Gastrocnemius medialis (tissue), 4 donors: ENCODE results near the gene PDE4B.

ENCODE experiments used
- POLR2A ChIP-seq, 2 donors: fragments of 450-650 bp; IDR thresholded peaks; one replicate each; pipeline ENCODE4 v1.6.1; 2017; ENCODE audit warnings: antibody characterized with exemption in 2 of 2, mild to moderate bottlenecking in 2 of 2, moderate library complexity in 2 of 2
- TF ChIP-seq, protein P1 (sequence below), 5 experiments: fragments of 450-650 bp in 3 of 5; fragments of 200-600 bp in 2 of 5; sonication (generic) in 2 of 5; IDR thresholded peaks in 4 of 5; conservative IDR thresholded peaks in 1 of 5; 1 replicate in 4 of 5; 2 replicates in 1 of 5; pipeline ENCODE4 v1.5.1; 2016 to 2019; ENCODE audit warnings: antibody characterized with exemption in 5 of 5, mild to moderate bottlenecking in 3 of 5, moderate library complexity in 3 of 5

DNA sequence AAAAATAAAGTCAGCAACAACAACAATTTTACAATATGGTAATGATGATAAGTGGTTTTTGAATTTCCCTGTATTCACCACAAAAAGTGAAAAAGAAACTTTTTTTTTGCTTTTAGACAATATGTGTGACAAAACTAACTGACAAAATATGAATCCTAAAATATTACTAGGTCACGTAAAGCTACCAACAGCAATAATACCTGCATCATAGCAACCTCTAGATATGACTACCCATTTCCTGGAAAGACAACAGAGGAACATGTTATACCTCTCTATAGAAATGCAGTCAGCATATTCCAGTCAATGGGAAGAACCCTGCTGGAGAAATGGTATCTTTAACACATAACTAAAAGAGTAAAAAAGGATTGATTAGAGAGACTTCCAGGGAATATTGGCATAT is 73.7 kb downstream of the PDE4B start:
- TF ChIP-seq, protein P1, sequence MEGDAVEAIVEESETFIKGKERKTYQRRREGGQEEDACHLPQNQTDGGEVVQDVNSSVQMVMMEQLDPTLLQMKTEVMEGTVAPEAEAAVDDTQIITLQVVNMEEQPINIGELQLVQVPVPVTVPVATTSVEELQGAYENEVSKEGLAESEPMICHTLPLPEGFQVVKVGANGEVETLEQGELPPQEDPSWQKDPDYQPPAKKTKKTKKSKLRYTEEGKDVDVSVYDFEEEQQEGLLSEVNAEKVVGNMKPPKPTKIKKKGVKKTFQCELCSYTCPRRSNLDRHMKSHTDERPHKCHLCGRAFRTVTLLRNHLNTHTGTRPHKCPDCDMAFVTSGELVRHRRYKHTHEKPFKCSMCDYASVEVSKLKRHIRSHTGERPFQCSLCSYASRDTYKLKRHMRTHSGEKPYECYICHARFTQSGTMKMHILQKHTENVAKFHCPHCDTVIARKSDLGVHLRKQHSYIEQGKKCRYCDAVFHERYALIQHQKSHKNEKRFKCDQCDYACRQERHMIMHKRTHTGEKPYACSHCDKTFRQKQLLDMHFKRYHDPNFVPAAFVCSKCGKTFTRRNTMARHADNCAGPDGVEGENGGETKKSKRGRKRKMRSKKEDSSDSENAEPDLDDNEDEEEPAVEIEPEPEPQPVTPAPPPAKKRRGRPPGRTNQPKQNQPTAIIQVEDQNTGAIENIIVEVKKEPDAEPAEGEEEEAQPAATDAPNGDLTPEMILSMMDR (IDR thresholded peaks at IDR 0.05 in 4 of 5, conservative IDR thresholded peaks at IDR 0.05 in 1 of 5), result no peak
- no peak for TF ChIP-seq POLR2A (IDR thresholded peaks at IDR 0.05)
